K562 (cell line): Measurements from ENCODE around the gene CRIP1. TPM values are rescaled to one million over a fixed set of nuclear protein-coding genes. Genes with fewer than 3 reads are reported as not detected.

Experiments
- polyA plus RNA-seq, 8 experiments: library from polyadenylated mRNA; depleted of rRNA in 4 of 8; stranded (reverse) in 5 of 8; unstranded in 3 of 8; fragments of >200 nt; fragmentation: Nextera tagmentation in 2 of 8; fragmentation: Illumina TruSeq in 1 of 8; extraction: Ambion mirVana in 2 of 8; extraction: Trizol in 1 of 8; gene quantifications; 2 replicates each; pipeline versions ENCODE4 v1.2.1 to v1.2.3, GENCODE V29; 2011 to 2014; ENCODE audit warnings: inconsistent platforms in 1 of 8, missing spikeins in 1 of 8
- total RNA-seq, 7 experiments: library from RNA; depleted of rRNA in 6 of 7; stranded (reverse); fragments of >200 nt in 6 of 7; fragmentation: Illumina TruSeq in 2 of 7; extraction: Trizol in 2 of 7; gene quantifications; 2 replicates each; pipeline versions ENCODE4 v1.2.1 to v1.2.3, GENCODE V29; 2011 to 2021; ENCODE audit warnings: low replicate concordance in 1 of 7
- TF ChIP-seq, protein P1 (sequence below), 2 experiments: fragments of 450-650 bp in 1 of 2; sonication (generic) in 1 of 2; formaldehyde crosslinking in 1 of 2; IDR thresholded peaks; 2 replicates each; pipeline versions ENCODE4 v1.7.1 to v1.9.0; 2016 to 2022; ENCODE audit warnings: inconsistent platforms in 1 of 2, mild to moderate bottlenecking in 1 of 2, missing genetic modification reagents in 1 of 2

Gene CRIP1
- total and polyA plus RNA-seq, 9 of the 15 experiments (the other 6 are each of a cell fraction or from before 2014, with no cell fraction given) = 0.11 to 0.58 (median 0.14) TPM; not detected in 6

DNA sequence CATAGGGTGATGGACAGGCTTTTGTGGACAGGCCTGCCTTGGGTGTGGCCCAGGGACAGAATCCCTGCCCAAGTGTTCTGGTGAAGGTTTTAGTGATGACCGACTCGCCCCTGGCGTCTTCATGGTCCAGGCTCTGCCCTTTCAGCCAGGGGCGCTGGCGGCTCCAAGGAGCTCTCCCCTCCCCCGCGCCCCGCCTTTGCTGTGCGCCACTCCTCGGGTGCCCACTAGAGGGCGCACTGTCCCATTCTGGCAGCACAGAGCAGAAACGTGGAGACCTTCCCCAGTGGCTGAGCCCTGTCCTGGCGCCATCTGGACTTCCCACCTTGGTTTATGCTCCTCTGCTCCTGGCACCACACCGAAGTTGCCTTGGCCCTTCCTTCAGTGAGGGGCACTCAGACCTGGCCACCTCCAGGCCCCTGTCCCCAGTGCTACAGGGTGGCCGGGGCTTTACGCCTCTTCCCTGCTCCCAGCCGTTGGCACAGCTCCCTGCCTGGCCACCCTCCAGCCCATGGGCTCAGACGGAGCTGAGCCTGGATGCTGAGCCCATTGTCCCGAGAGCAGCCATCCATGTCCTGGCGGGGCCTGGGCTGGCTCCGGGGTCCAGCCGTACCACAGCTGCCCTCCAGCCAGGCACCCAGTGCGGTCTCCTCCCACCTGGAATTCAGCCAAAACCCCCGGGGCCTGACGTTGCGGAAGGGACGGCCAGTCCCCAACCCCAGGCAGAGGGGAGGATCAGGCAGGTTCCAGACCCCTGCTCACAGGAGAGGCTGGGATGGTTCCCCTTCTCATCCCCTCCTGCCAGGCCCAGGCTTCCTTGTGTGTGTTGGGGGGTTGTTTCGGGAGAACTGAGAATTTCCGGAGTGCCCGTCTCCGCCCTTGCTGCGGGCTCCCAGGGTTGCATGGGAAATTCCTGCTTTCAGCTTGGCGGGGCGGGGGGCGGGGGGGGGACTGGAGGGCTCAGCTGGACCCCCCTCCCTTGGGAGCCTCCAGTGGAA is 5.6 kb upstream of the CRIP1 start (continued):
- TF ChIP-seq, protein P1, sequence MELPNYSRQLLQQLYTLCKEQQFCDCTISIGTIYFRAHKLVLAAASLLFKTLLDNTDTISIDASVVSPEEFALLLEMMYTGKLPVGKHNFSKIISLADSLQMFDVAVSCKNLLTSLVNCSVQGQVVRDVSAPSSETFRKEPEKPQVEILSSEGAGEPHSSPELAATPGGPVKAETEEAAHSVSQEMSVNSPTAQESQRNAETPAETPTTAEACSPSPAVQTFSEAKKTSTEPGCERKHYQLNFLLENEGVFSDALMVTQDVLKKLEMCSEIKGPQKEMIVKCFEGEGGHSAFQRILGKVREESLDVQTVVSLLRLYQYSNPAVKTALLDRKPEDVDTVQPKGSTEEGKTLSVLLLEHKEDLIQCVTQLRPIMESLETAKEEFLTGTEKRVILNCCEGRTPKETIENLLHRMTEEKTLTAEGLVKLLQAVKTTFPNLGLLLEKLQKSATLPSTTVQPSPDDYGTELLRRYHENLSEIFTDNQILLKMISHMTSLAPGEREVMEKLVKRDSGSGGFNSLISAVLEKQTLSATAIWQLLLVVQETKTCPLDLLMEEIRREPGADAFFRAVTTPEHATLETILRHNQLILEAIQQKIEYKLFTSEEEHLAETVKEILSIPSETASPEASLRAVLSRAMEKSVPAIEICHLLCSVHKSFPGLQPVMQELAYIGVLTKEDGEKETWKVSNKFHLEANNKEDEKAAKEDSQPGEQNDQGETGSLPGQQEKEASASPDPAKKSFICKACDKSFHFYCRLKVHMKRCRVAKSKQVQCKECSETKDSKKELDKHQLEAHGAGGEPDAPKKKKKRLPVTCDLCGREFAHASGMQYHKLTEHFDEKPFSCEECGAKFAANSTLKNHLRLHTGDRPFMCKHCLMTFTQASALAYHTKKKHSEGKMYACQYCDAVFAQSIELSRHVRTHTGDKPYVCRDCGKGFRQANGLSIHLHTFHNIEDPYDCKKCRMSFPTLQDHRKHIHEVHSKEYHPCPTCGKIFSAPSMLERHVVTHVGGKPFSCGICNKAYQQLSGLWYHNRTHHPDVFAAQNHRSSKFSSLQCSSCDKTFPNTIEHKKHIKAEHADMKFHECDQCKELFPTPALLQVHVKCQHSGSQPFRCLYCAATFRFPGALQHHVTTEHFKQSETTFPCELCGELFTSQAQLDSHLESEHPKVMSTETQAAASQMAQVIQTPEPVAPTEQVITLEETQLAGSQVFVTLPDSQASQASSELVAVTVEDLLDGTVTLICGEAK (IDR thresholded peaks at IDR 0.05) = peak; percentile 36; the same call in 1 of the 2 replicates
- TF ChIP-seq, protein P1 (CRISPR knock-in tag; IDR thresholded peaks at IDR 0.05) = no peak
